Stomach (tissue), 4 donors: Measurements from ENCODE around the gene VPS41.

ENCODE experiments used
- POLR2AphosphoS5 ChIP-seq, 3 donors: sonication (generic); formaldehyde crosslinking; IDR thresholded peaks; one replicate each; pipeline ENCODE4 v1.6.1; 2016; ENCODE audit warnings: antibody characterized with exemption in 3 of 3
- TF ChIP-seq, protein P1 (sequence below), 7 experiments: fragments of 450-650 bp in 4 of 7; fragments of 200-600 bp in 3 of 7; sonication (generic) in 3 of 7; IDR thresholded peaks; one replicate each; pipeline ENCODE4 v1.5.1; 2016 to 2019; ENCODE audit warnings: antibody characterized with exemption in 7 of 7, control low read depth in 2 of 7, mild to moderate bottlenecking in 1 of 7

DNA sequence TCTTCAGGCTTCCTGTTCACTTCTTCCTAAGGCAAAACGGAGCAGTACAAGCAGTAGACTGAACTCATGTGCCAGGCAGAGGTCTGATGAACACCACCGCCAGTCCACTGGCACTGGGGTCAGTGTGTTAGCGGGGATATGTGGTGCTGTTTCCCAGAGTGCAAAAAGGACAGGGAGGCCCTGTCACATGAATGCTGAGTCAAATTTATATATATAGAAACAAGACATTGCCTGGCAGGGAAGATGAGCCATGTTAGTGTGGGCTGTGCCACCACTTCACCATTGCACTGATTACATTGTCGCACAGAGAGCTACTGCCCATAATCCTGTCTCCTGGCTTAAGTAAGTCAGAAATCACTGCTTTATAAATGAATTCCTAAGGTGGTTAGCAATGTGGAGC, 155.6 kb downstream of the VPS41 start:
- TF ChIP-seq, protein P1, sequence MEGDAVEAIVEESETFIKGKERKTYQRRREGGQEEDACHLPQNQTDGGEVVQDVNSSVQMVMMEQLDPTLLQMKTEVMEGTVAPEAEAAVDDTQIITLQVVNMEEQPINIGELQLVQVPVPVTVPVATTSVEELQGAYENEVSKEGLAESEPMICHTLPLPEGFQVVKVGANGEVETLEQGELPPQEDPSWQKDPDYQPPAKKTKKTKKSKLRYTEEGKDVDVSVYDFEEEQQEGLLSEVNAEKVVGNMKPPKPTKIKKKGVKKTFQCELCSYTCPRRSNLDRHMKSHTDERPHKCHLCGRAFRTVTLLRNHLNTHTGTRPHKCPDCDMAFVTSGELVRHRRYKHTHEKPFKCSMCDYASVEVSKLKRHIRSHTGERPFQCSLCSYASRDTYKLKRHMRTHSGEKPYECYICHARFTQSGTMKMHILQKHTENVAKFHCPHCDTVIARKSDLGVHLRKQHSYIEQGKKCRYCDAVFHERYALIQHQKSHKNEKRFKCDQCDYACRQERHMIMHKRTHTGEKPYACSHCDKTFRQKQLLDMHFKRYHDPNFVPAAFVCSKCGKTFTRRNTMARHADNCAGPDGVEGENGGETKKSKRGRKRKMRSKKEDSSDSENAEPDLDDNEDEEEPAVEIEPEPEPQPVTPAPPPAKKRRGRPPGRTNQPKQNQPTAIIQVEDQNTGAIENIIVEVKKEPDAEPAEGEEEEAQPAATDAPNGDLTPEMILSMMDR (IDR thresholded peaks at IDR 0.05), result no peak
- no peak for TF ChIP-seq POLR2AphosphoS5 (IDR thresholded peaks at IDR 0.05)
